ENCODE measurements around the gene TCFL5.

- no peak for TF ChIP-seq EZH2phosphoT487 (IDR thresholded peaks at IDR 0.05; ENCODE audit: insufficient read depth, low read depth)
- TF ChIP-seq EZH2 (IDR thresholded peaks at IDR 0.05; ENCODE audit: insufficient read depth, poor library complexity, severe bottlenecking) = no peak
Observed at GRCh38 chr20:62815066-62815991, 46.3 kb downstream of the TCFL5 start.

Measured in GM23248 (cell line).